Medulla oblongata (tissue), 1 donor: ENCODE results near the gene RTN4IP1.

ENCODE experiments used
- DNase-seq: peaks from one replicate; pipeline ENCODE4 v3.0.0-alpha.2; 2015; ENCODE audit errors: extremely low spot score

Gene RTN4IP1, protein sequence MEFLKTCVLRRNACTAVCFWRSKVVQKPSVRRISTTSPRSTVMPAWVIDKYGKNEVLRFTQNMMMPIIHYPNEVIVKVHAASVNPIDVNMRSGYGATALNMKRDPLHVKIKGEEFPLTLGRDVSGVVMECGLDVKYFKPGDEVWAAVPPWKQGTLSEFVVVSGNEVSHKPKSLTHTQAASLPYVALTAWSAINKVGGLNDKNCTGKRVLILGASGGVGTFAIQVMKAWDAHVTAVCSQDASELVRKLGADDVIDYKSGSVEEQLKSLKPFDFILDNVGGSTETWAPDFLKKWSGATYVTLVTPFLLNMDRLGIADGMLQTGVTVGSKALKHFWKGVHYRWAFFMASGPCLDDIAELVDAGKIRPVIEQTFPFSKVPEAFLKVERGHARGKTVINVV

DNA sequence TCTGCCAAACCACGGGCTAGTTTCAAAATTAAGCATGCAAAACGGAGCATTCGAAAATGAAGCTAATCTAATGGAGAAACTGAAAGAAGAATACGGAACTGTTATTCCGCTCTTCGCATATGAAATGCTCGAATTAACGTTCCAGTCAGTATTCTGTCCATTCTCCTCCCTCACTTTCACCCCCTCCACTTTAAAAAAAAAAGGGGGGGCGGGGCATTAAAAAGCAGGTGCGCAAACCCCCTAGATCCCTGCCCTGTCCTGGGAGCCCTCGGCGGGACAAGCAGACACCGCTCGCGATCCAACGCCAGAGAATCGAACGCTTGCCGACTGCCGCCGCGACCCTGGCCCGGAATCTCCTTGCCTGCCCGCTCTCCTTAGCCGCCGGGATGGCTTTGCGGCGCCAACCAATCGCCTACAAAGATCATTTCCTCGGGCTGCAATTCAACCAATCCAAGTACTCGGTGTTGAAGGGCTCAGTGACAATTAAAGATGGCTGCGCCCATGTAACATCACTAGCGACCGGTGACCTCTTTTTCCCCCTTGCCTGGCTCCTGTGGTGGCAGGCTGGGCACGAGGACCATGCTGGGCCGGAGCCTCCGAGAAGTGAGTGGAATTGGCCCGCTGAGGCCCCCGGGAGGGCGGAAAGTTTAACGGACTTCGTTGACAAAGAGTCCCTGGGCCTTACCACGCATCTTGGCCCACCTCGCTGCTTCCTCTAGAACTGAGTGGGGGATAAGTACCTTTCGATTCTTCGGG lies at the start of gene RTN4IP1, which contains the start of gene QRSL1:
Gene RTN4IP1, minus strand, starts transcription at position 396 of the 756 bp plus-strand sequence. CDS start 477 bp downstream, outside the sequence.
Gene QRSL1, plus strand, starts transcription at position 476 of the 756 bp plus-strand sequence. Its CDS starts 104 bp downstream, at position 580.
- peak; percentile 96 for DNase-seq

DNA sequence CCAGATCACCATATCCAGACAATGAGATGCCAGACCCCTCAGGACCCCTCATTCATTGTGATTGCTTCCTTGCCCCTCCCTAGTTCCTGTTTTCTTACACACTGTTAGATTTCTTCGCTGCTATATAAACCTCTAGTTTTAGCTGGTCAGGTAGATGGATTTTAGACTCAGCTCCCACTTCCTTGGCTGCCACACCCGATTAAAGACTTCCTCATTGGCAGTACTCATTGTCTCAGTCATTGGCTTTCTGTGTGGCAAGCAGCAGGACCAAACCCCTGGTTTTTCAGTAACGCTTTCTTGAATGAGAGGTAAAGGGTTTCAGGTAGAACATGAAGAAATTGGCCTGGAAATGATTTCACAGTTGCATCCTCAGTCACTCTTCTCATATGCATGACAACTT lies 48.0 kb upstream of the RTN4IP1 start:
- no peak for DNase-seq

GRCh38 chr6:106674541-106675229 lies 45.4 kb upstream of the RTN4IP1 start:
- DNase-seq = no peak

- no peak for DNase-seq
Measured at GRCh38 chr6:106671651-106672050, 42.4 kb upstream of the RTN4IP1 start.

DNA sequence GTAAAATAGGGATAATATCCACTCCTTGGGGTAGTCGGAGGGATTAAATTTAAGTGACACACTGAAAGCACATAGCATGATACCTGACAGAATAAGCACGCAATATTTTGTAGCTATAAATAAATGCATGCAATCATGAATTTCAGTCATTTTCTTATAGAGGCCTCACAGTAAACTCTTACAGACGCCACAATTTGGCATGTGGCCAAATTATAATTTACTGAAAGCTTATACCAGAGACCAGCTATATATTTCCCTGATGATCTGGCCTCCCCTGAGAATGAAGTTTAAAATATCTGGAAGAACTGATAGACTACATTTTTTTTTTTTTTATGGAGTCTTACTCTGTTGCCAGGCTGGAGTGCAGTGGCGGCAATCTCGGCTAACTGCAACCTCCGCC lies 40.9 kb upstream of the RTN4IP1 start:
- no peak for DNase-seq

DNA sequence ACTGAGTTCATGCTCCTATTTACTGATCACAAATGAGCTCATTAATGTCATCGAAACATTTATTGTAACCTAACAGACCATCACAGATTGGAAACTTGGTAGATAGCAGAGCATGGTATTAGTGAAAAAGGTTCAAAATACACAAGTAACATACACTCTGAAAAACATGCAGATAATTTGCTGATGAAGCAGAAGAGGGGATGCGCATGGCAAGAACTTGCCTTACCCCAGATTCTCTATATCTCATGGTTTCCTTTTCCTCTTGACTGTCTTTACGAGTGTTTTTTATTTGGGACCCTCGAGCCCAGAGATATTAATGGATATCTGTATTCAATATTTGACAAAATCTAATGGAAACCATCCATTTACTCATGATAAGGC lies 37.7 kb upstream of the RTN4IP1 start:
- DNase-seq = no peak

- DNase-seq = peak; percentile 37
Measured at GRCh38 chr6:106666282-106667021, 37.2 kb upstream of the RTN4IP1 start.

DNA sequence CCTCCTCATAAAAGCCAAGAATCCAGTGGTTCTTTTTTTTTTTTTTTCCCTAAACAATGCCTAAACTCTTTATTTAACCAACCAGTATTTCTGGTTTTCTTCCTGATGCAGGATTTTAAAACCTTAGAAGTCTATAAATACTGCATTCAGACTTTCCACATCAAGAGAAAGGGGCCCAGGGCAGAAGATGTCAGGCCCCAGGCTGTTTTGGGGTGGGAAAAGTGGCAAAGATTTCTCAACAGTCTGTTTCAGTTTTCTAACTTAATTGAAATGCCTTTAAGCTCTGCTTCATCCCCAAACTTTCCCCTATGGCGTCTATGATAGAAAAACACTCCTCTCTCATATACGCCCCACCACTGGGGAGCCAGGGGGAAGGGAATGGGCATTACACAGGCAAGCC lies 33.2 kb upstream of the RTN4IP1 start:
- no peak for DNase-seq

DNA sequence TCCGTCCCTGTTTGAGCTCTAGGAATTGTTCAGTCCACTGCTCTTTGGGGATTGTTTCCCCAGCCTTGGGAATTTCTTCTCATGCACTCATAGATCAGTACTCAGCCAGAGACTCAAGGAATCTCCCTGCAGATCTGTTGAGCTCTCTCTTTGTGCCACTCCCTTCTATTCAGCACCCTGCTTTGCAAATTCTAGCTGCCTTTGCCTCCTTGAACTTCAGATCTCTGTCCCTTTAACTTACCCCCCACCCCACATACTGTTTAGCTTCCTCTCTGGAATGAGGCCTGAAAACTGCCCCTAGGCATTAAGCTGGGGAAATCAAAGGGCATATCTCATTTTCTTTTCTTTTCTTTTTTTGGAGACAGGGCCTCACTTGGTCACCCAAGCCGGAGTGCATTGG lies 30.6 kb upstream of the RTN4IP1 start:
- no peak for DNase-seq

- DNase-seq = no peak
Measured at GRCh38 chr6:106658469-106658868, 29.2 kb upstream of the RTN4IP1 start.

- no peak for DNase-seq
Measured at GRCh38 chr6:106648651-106649308, 19.5 kb upstream of the RTN4IP1 start.

- no peak for DNase-seq
Measured at GRCh38 chr6:106643061-106643460, 13.8 kb upstream of the RTN4IP1 start.

- DNase-seq = no peak
Measured at GRCh38 chr6:106642476-106642875, 13.2 kb upstream of the RTN4IP1 start.

- DNase-seq = no peak
Measured at GRCh38 chr6:106639812-106640211, 10.5 kb upstream of the RTN4IP1 start.

- DNase-seq = peak; percentile 41
Measured at GRCh38 chr6:106637717-106638341, 8.5 kb upstream of the RTN4IP1 start.

- DNase-seq = peak; percentile 33
Measured at GRCh38 chr6:106637051-106637716, 7.9 kb upstream of the RTN4IP1 start.

DNA sequence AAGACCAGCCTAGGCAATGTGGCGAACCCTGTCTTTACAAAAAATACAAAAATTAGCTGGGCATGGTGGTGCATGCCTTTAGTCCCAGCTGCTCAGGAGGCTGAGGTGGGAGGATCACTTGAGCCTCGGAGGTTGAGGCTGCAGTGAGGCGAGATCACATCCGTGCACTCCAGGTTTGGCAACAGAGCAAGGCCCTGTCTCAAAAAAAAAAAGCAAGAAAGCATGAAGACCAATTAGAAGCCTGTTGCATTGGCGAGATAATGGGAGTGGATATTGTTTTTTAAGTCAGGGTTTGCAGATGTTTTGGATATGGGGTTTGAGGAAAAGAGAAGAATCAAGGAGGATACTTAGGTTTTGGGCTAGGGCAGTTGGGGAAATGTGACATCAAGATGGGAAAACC lies 5.3 kb upstream of the RTN4IP1 start:
- no peak for DNase-seq

DNA sequence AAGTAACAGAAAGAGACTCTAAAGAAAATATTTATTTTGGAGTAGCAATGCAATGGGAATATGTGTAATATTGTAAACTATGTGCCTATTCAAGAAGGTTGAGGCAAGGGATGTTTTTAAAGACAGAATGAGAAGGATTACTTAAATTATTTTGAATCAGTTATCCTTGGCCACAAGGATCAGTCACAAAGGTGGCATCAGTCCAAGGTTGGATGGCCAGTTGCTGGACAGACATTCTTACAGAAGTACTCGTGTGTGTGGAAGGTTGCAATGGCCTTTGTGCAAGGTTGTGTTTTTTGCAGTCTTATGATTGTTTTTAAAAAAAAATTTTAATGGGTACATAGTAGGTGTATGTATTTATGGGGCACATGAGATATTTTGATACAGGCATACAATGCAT lies 2.0 kb upstream of the RTN4IP1 start:
- DNase-seq = no peak

- DNase-seq = no peak
Measured at GRCh38 chr6:106630366-106630765, 1.1 kb upstream of the RTN4IP1 start.

DNA sequence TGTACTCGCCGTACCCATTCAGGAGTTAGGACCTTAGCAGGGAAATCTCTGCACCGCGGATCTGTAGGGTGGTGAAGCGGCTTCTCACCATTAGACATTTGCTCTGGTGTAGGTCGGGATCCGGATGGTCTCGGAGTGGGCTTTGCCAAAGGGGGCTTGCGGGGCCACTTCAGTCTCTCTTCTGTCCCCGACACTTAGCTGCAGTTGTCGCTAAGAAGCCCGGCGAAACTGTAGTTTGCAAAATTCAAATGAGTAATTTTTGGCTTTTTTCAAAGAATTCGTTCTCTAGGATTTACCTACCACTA lies 513 bp upstream of the RTN4IP1 start:
- DNase-seq = no peak
